Epithelial cell of alveolus of lung (primary cell): ENCODE measurements around the gene SEC22B. TPM values are rescaled to one million over a fixed set of nuclear protein-coding genes. Genes with fewer than 3 reads are reported as not detected.

Experiments
- total RNA-seq: library from RNA; depleted of rRNA; stranded (reverse); fragments of >200 nt; gene quantifications from 2 replicates; pipeline ENCODE4 v1.2.1, GENCODE V29; 2015

Gene SEC22B
- 36.5 and 47.5 TPM in 2 replicates for total RNA-seq

DNA sequence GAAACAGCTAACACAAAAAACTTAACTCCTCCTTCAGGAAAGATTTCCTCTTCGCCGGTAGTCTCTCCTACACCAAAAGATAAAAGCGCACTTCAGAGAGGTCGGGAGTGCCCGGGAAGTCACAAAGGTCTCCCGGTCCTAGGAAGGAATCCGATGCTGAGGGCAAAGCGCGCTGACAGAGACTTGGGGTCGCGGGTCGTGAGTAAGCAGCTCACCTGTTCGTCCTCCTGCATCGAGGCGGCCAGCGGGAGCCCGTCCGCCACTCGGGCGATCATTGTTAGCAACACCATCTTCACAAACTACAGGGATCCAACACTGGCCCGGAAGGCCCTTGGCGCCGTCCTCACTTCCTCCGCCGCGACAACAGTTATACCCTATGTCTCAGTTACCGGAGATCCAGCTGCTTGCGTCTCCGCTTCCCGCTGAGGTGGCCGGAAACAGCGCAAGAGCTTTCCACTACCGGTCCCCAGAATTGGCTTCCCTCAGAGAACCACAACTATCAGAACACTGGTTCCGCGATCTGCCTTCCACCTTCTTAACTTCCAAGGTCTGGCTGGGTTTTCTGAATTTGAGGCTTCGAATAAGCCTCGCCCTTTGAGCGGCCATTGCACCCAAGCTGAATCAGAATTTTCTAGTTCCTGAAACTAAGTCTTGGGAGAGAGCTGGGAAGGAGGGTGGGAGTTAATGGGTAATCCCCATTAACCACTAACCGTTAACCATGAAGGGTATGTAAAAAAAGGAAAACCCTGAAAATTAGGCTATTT lies at the start of gene SEC22B:
SEC22B (minus strand) TSS at position 429 of the 764 bp plus-strand sequence; CDS start at position 290, 139 bp downstream.

Other genes starting within 250 kb of the SEC22B start
- gene NOTCH2, start 106.9 kb downstream of the SEC22B start, total RNA-seq, result 76.5 and 89.6 TPM in 2 replicates
- gene NBPF8, start 238.5 kb upstream of the SEC22B start, total RNA-seq, result 5.6 and 9.2 TPM in 2 replicates